Liver (tissue), 9 donors: ENCODE results near the gene EFNB3. TPM values are rescaled to one million over a fixed set of nuclear protein-coding genes. Genes with fewer than 3 reads are reported as not detected.

Experiments used
- DNase-seq: peaks from one replicate; pipeline ENCODE4 v3.0.0-alpha.2; 2017; ENCODE audit warnings: low spot score
- H3K27ac ChIP-seq, 2 donors: one replicate each; pipeline ENCODE4 v1.7.0; 2013; ENCODE audit warnings: inconsistent platforms in 2 of 2, low read length in 2 of 2, control low read depth in 1 of 2, low read depth in 1 of 2, mild to moderate bottlenecking in 1 of 2
- H3K27me3 ChIP-seq, 4 donors: one replicate each; pipeline versions ENCODE4 v1.6.1 to v1.7.0; 2013; ENCODE audit warnings: low read length in 3 of 4, inconsistent platforms in 1 of 4, mild to moderate bottlenecking in 1 of 4, moderate library complexity in 1 of 4; ENCODE audit not compliant: control insufficient read depth in 4 of 4, insufficient read depth in 4 of 4
- H3K36me3 ChIP-seq, 4 donors: one replicate each; pipeline versions ENCODE4 v1.6.1 to v1.7.0; 2013; ENCODE audit warnings: low read length in 3 of 4, mild to moderate bottlenecking in 3 of 4, low read depth in 1 of 4, moderate library complexity in 1 of 4; ENCODE audit not compliant: control insufficient read depth in 4 of 4, insufficient read depth in 3 of 4
- H3K4me1 ChIP-seq, 4 donors: one replicate each; pipeline versions ENCODE4 v1.6.1 to v1.7.0; 2013; ENCODE audit warnings: low read length in 3 of 4, mild to moderate bottlenecking in 3 of 4, moderate library complexity in 1 of 4; ENCODE audit not compliant: control insufficient read depth in 4 of 4, insufficient read depth in 4 of 4
- H3K4me3 ChIP-seq, 3 donors: one replicate each; pipeline versions ENCODE4 v1.6.1 to v1.7.0; 2013; ENCODE audit warnings: low read length in 3 of 3, control low read depth in 1 of 3, low read depth in 1 of 3, mild to moderate bottlenecking in 1 of 3
- H3K9ac ChIP-seq, 2 donors: one replicate each; pipeline ENCODE4 v1.7.0; 2013; ENCODE audit warnings: low read length in 2 of 2, mild to moderate bottlenecking in 2 of 2, moderate library complexity in 2 of 2, control low read depth in 1 of 2, low read depth in 1 of 2
- H3K9me3 ChIP-seq, 4 donors: one replicate each; pipeline versions ENCODE4 v1.6.1 to v1.7.0; 2013; ENCODE audit warnings: low read length in 3 of 4; ENCODE audit not compliant: control insufficient read depth in 4 of 4
- EGR1 ChIP-seq, 2 donors: IDR thresholded peaks; 2 replicates each; pipeline ENCODE4 v1.6.1; 2016 to 2018; ENCODE audit warnings: antibody characterized with exemption in 2 of 2, low read depth in 2 of 2
- FOXA1 ChIP-seq: IDR thresholded peaks from 2 replicates; pipeline ENCODE4 v1.6.1; 2016; ENCODE audit warnings: antibody characterized with exemption
- FOXA2 ChIP-seq: IDR thresholded peaks from 2 replicates; pipeline ENCODE4 v1.6.1; 2016; ENCODE audit warnings: antibody characterized with exemption
- GABPA ChIP-seq, 2 donors: IDR thresholded peaks in 1 of 2; conservative IDR thresholded peaks in 1 of 2; 2 replicates each; pipeline ENCODE4 v1.6.1; 2016; ENCODE audit warnings: antibody characterized with exemption in 2 of 2, mild to moderate bottlenecking in 1 of 2, moderate library complexity in 1 of 2
- HNF4A ChIP-seq, 2 donors: conservative IDR thresholded peaks; 2 replicates each; pipeline ENCODE4 v1.6.1; 2016; ENCODE audit warnings: antibody characterized with exemption in 2 of 2, mild to moderate bottlenecking in 2 of 2
- HNF4G ChIP-seq: IDR thresholded peaks from 2 replicates; pipeline ENCODE4 v1.6.1; 2016; ENCODE audit warnings: antibody characterized with exemption
- JUND ChIP-seq, 2 donors: IDR thresholded peaks; 2 replicates each; pipeline ENCODE4 v1.6.1; 2016; ENCODE audit warnings: antibody characterized with exemption in 2 of 2
- NR2F2 ChIP-seq: IDR thresholded peaks from 2 replicates; pipeline ENCODE4 v1.6.1; 2016; ENCODE audit warnings: antibody characterized with exemption
- RAD21 ChIP-seq, 2 donors: IDR thresholded peaks; 2 replicates each; pipeline ENCODE4 v1.6.1; 2016; ENCODE audit warnings: antibody characterized with exemption in 2 of 2, mild to moderate bottlenecking in 2 of 2
- RXRA ChIP-seq, 2 donors: IDR thresholded peaks; 2 replicates each; pipeline ENCODE4 v1.6.1; 2017 to 2018; ENCODE audit warnings: antibody characterized with exemption in 2 of 2, mild to moderate bottlenecking in 1 of 2
- SP1 ChIP-seq: IDR thresholded peaks from 2 replicates; pipeline ENCODE4 v1.6.1; 2018; ENCODE audit warnings: antibody characterized with exemption, mild to moderate bottlenecking
- TAF1 ChIP-seq: conservative IDR thresholded peaks from 2 replicates; pipeline ENCODE4 v1.6.1; 2016; ENCODE audit warnings: antibody characterized with exemption, mild to moderate bottlenecking
- YY1 ChIP-seq: IDR thresholded peaks from 2 replicates; pipeline ENCODE4 v1.6.1; 2016; ENCODE audit warnings: antibody characterized with exemption, mild to moderate bottlenecking
- WGBS: extraction: QIAGEN DNeasy Blood & Tissue Kit; methylation state at CpG from one replicate; pipeline ENCODE4 v1.1.7; 2013; 5-methylcytosine and 5-hydroxymethylcytosine counted together
- polyA plus RNA-seq, 2 donors: library from polyadenylated mRNA; stranded (reverse) in 1 of 2; unstranded in 1 of 2; fragments of 200-250 nt in 1 of 2; fragments of >200 nt in 1 of 2; fragmentation: Nextera tagmentation in 1 of 2; extraction: Ambion mirVana in 1 of 2; gene quantifications; one replicate each; pipeline versions ENCODE4 v1.2.1 to v1.2.3, GENCODE V29; 2013 to 2015
- total RNA-seq, 2 donors: library from RNA; depleted of rRNA; stranded (reverse); fragments of >200 nt; gene quantifications; one replicate each; pipeline ENCODE4 v1.2.3, GENCODE V29; 2014
- TF ChIP-seq, protein P1 (sequence below): IDR thresholded peaks from 2 replicates; pipeline ENCODE4 v1.6.1; 2016; ENCODE audit warnings: antibody characterized with exemption
- TF ChIP-seq, protein P2 (sequence below): IDR thresholded peaks from 2 replicates; pipeline ENCODE4 v1.6.1; 2016; ENCODE audit warnings: antibody characterized with exemption
- TF ChIP-seq, protein P3 (sequence below): IDR thresholded peaks from 2 replicates; pipeline ENCODE4 v1.6.1; 2016; ENCODE audit warnings: antibody characterized with exemption
- TF ChIP-seq, protein P4 (sequence below): IDR thresholded peaks from 2 replicates; pipeline ENCODE4 v1.6.1; 2016; ENCODE audit warnings: antibody characterized with exemption, mild to moderate bottlenecking
- TF ChIP-seq, protein P5 (sequence below): fragments of 150-350 bp; IDR thresholded peaks from 2 replicates; pipeline ENCODE4 v1.5.1; 2017; ENCODE audit warnings: improper control_type of control experiment, low read depth, low read length; ENCODE audit not compliant: missing input control
- donor health status: healthy.
- donor health status: healthy.
- donor health status: healthy.
- donor health status: healthy.
- donor health status: healthy.

Gene EFNB3
- total and polyA plus RNA-seq, 4 donors = 0.19 to 0.80 (median 0.41) TPM

DNA sequence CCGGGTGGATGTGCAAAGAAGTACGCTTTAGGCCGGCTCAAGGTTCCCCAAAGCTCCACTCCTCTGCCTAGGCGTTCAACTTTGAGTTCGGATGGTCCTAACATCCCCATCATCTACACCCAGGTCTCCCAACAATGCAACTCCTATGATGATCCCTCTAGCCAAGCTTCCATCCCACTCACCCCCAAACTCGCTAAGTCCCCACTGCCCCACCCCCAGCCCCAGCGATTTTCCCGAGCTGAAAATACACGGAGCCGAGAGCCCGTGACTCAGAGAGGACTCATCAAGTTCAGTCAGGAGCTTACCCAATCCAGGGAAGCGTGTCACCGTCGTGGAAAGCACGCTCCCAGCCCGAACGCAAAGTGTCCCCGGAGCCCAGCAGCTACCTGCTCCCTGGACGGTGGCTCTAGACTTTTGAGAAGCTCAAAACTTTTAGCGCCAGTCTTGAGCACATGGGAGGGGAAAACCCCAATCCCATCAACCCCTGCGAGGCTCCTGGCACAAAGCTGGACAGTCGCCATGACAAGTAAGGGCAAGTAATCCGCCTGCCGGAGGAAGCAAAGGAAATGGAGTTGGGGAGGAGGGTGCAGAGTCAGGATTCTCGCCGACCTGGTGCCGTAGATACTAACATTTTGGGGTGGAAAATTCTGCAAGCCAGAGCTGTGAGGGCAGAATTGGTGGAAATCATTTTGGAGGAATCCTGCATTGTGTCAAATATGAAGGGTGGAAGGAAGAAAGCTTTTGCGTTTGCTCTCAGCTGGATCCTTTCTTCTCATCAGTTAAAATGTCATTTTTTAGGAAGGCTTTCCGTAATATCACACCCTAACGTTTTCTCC lies 17.7 kb upstream of the EFNB3 start, which contains the start of gene TP53:
Gene TP53, minus strand, starts transcription at position 419 of the 836 bp plus-strand sequence. CDS start 10,896 bp downstream, outside the sequence.
- Histone ChIP-seq H3K27ac (peak within 1 kb of the TSS; percentile 93 to 98), H3K27me3 (no peaks in the 10 kb centered on the region), H3K4me3 (peak within 1 kb of the TSS; percentile 84 to 100 (median 85)), H3K4me1 (peaks cover 4 to 31% (median 24%) of the 10 kb centered on the region in 4 donors), H3K9ac (peak within 1 kb of the TSS; percentile 93 to 98), H3K36me3 (no peaks in the 10 kb centered on the region), H3K9me3 (no peaks in the 10 kb centered on the region)
- peak; percentile 85 for DNase-seq
- WGBS = under 1% methylated on average over 30 of the region's 30 CpGs
- TF ChIP-seq JUND (IDR thresholded peaks at IDR 0.05) (no peak), RAD21 (IDR thresholded peaks at IDR 0.05) (peak in 1 of 2 donors; percentile 36), FOXA2 (no peak), SP1 (peak; percentile 40), FOXA1 (no peak), EGR1 (IDR thresholded peaks at IDR 0.05; ENCODE audit: low read depth in 2 of 2) (no peak), TAF1 (peak; percentile 77), HNF4A (conservative IDR thresholded peaks at IDR 0.05) (peak; percentile 7 to 8), NR2F2 (no peak), GABPA (IDR thresholded peaks at IDR 0.05 in 1 of 2, conservative IDR thresholded peaks at IDR 0.05 in 1 of 2) (peak in 1 of 2 donors; percentile 64), RXRA (IDR thresholded peaks at IDR 0.05) (no peak), YY1 (peak; percentile 98), HNF4G (no peak)
- TF ChIP-seq, protein P1, sequence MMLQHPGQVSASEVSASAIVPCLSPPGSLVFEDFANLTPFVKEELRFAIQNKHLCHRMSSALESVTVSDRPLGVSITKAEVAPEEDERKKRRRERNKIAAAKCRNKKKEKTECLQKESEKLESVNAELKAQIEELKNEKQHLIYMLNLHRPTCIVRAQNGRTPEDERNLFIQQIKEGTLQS = no peak
- TF ChIP-seq, protein P2, sequence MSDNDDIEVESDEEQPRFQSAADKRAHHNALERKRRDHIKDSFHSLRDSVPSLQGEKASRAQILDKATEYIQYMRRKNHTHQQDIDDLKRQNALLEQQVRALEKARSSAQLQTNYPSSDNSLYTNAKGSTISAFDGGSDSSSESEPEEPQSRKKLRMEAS = peak; percentile 90
- TF ChIP-seq, protein P3, sequence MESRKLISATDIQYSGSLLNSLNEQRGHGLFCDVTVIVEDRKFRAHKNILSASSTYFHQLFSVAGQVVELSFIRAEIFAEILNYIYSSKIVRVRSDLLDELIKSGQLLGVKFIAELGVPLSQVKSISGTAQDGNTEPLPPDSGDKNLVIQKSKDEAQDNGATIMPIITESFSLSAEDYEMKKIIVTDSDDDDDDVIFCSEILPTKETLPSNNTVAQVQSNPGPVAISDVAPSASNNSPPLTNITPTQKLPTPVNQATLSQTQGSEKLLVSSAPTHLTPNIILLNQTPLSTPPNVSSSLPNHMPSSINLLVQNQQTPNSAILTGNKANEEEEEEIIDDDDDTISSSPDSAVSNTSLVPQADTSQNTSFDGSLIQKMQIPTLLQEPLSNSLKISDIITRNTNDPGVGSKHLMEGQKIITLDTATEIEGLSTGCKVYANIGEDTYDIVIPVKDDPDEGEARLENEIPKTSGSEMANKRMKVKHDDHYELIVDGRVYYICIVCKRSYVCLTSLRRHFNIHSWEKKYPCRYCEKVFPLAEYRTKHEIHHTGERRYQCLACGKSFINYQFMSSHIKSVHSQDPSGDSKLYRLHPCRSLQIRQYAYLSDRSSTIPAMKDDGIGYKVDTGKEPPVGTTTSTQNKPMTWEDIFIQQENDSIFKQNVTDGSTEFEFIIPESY = no peak
- TF ChIP-seq, protein P4, sequence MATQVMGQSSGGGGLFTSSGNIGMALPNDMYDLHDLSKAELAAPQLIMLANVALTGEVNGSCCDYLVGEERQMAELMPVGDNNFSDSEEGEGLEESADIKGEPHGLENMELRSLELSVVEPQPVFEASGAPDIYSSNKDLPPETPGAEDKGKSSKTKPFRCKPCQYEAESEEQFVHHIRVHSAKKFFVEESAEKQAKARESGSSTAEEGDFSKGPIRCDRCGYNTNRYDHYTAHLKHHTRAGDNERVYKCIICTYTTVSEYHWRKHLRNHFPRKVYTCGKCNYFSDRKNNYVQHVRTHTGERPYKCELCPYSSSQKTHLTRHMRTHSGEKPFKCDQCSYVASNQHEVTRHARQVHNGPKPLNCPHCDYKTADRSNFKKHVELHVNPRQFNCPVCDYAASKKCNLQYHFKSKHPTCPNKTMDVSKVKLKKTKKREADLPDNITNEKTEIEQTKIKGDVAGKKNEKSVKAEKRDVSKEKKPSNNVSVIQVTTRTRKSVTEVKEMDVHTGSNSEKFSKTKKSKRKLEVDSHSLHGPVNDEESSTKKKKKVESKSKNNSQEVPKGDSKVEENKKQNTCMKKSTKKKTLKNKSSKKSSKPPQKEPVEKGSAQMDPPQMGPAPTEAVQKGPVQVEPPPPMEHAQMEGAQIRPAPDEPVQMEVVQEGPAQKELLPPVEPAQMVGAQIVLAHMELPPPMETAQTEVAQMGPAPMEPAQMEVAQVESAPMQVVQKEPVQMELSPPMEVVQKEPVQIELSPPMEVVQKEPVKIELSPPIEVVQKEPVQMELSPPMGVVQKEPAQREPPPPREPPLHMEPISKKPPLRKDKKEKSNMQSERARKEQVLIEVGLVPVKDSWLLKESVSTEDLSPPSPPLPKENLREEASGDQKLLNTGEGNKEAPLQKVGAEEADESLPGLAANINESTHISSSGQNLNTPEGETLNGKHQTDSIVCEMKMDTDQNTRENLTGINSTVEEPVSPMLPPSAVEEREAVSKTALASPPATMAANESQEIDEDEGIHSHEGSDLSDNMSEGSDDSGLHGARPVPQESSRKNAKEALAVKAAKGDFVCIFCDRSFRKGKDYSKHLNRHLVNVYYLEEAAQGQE = peak; percentile 71
- TF ChIP-seq, protein P5, sequence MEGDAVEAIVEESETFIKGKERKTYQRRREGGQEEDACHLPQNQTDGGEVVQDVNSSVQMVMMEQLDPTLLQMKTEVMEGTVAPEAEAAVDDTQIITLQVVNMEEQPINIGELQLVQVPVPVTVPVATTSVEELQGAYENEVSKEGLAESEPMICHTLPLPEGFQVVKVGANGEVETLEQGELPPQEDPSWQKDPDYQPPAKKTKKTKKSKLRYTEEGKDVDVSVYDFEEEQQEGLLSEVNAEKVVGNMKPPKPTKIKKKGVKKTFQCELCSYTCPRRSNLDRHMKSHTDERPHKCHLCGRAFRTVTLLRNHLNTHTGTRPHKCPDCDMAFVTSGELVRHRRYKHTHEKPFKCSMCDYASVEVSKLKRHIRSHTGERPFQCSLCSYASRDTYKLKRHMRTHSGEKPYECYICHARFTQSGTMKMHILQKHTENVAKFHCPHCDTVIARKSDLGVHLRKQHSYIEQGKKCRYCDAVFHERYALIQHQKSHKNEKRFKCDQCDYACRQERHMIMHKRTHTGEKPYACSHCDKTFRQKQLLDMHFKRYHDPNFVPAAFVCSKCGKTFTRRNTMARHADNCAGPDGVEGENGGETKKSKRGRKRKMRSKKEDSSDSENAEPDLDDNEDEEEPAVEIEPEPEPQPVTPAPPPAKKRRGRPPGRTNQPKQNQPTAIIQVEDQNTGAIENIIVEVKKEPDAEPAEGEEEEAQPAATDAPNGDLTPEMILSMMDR = peak; percentile 29
